ENCODE data around the gene WEE2. TPM values are rescaled to one million over a fixed set of nuclear protein-coding genes. Genes with fewer than 3 reads are reported as not detected.
"Not testable (repeated sequence)": the region's sequence is repeated elsewhere in the genome, so short reads cannot be mapped to it uniquely, and the experiment has no call there.

Gene WEE2
- total and polyA plus RNA-seq, 4 experiments from 2014 or later: not detected

DNA sequence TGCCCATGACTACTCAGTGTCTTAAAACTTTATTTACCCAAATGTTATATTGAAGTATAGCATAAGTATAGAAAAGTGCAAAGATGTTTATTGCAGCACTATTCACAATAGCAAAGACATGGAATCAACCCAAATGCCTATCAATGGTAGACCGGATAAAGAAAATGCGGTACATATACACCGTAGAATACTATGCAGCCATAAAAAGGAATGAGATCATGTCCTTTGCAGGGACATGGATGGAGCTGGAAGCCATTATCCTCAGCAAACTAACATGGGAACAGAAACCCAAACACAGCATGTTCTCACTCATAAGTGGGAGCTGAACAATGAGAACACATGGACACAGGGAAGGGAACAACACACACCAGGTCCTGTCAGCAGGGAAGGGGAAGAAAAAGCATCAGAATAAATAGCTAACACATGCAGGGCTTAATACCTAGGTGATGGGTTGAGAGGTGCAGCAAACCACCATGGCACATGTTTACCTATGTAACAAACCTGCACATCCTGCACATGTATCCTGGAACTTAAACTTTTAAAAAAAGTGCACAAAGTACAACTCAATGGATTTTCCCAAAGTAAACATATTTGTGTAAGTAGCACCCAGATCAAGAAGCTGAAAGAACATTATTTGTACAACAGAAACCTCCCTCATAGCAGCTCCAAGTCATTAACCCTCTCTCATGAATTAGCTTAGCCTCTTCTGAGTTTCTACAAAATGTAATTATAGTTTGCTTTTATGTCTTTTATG lies 18.9 kb upstream of the WEE2 start:
- H3K4me3 ChIP-seq (ENCODE audit: low read length in 2 of 2); H3K27me3 Mint-ChIP-seq; H3K27me3 ChIP-seq (ENCODE audit: insufficient read depth, low read length); H3K27ac ChIP-seq (ENCODE audit: low read depth, low read length); H3K4me1 ChIP-seq (ENCODE audit: insufficient read depth, low read length); DNase-seq; H3K4me3 Mint-ChIP-seq; H3K9me3 ChIP-seq (ENCODE audit: control insufficient read depth in 1 of 2, low read length in 2 of 2); H3K9me3 Mint-ChIP-seq; intact Hi-C loops (cut with micrococcal nuclease): not testable (repeated sequence)
- Mint-ChIP-seq H3K4me1 (peaks cover 18 to 34% (median 25%) of the 10 kb centered on the region in 4 donors), H3K36me3 (peaks cover 26 to 32% of the 10 kb centered on the region in 2 donors), H3K27ac (peak overlapping the region in 2 of 7 donors; percentile 63 to 71)
- ChIA-PET CTCF (ENCODE audit: partially characterized antibody) (interaction anchor here (1.0 to 2.1 kb wide), 2 partner anchors 34 to 35 kb away, joined by 3 to 5 read pairs; no protein-coding TSS in a partner anchor), POLR2A (ENCODE audit: partially characterized antibody) (interaction anchor here (1.3 to 1.5 kb wide), 2 partner anchors 12 kb away, joined by 4 to 8 read pairs; partner anchors contain the start of gene DENND11)
- H3K36me3 ChIP-seq (ENCODE audit: insufficient read depth, low read length): peaks cover 14% of the 10 kb centered on the region

DNA sequence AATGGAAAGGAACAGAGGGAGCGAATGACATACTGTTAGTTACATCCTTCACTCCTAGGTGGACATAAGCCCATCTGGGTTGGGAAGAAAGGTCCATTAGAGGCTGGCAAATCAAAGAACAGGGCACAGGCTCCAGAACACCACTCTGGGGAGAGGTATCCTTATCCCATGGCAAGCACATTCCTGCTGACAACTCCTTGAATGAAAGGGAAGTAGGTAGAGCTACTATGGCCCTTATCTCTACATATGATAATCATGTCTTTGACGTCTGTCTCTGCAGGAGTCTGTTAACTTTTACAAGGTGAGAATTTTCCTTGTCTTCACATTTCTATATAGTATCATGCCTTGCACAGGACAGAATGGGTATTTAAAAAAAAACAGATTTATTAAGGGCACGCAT lies 16.6 kb upstream of the WEE2 start:
- no peak overlapping the region for H3K27ac ChIP-seq (ENCODE audit: low read depth, low read length)
- Mint-ChIP-seq H3K4me3 (no peak overlapping the region), H3K27me3 (no peaks in the 10 kb centered on the region), H3K4me1 (peaks cover 32 to 51% (median 42%) of the 10 kb centered on the region in 4 donors), H3K27ac (no peak overlapping the region), H3K9me3 (no peaks in the 10 kb centered on the region), H3K36me3 (peaks cover 14 to 20% of the 10 kb centered on the region in 2 donors)
- POLR2A ChIA-PET (ENCODE audit: partially characterized antibody): no interaction called here
- CTCF ChIA-PET (ENCODE audit: partially characterized antibody): interaction anchor here (2.1 kb wide), 1 partner anchor 37 kb away, joined by 5 read pairs; no protein-coding TSS in a partner anchor
- H3K9me3 ChIP-seq (ENCODE audit: control insufficient read depth in 1 of 2, low read length in 2 of 2): no peaks in the 10 kb centered on the region
- peaks cover under 1% of the 10 kb centered on the region for H3K4me1 ChIP-seq (ENCODE audit: insufficient read depth, low read length)
- H3K4me3 ChIP-seq (ENCODE audit: low read length in 2 of 2): no peak overlapping the region
- intact Hi-C loops (cut with micrococcal nuclease): no loop called here
- no peaks in the 10 kb centered on the region for H3K36me3 ChIP-seq (ENCODE audit: insufficient read depth, low read length)
- no peak for DNase-seq
- no peaks in the 10 kb centered on the region for H3K27me3 ChIP-seq (ENCODE audit: insufficient read depth, low read length)

GRCh38 chr7:141691961-141692360 lies 16.2 kb upstream of the WEE2 start:
- POLR2A ChIA-PET (ENCODE audit: partially characterized antibody): no interaction called here

DNA sequence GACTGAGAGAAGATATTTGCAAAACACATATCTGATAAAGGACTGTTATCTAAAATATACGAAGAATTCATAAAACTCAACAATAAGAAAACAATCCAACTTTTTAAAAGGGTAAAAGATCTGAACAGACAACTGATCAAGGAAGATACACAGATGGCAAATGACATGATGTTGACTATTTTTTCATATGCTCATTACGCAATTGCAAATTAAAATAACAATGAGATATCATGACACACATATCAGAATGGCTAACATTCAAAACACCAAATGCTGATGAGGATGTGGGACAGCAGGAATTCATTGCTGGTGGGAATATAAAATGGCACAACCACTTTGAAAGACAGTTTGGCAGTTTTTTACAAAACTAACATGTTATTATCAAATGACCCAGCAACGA lies 15.1 kb upstream of the WEE2 start:
- ChIA-PET POLR2A (ENCODE audit: partially characterized antibody) (no interaction called here), CTCF (ENCODE audit: partially characterized antibody) (no interaction called here)
- Mint-ChIP-seq H3K9me3 (no peaks in the 10 kb centered on the region), H3K27ac (no peak overlapping the region), H3K27me3 (no peaks in the 10 kb centered on the region), H3K4me1 (peaks cover 42 to 62% (median 51%) of the 10 kb centered on the region in 4 donors), H3K36me3 (peaks cover 14 to 16% of the 10 kb centered on the region in 2 donors), H3K4me3 (no peak overlapping the region)
- H3K4me1 ChIP-seq (ENCODE audit: insufficient read depth, low read length): peaks cover 12% of the 10 kb centered on the region
- H3K4me3 ChIP-seq (ENCODE audit: low read length in 2 of 2): no peak overlapping the region
- intact Hi-C loops (cut with micrococcal nuclease): no loop called here
- H3K27me3 ChIP-seq (ENCODE audit: insufficient read depth, low read length): no peaks in the 10 kb centered on the region
- DNase-seq: no peak
- H3K36me3 ChIP-seq (ENCODE audit: insufficient read depth, low read length): no peaks in the 10 kb centered on the region
- H3K27ac ChIP-seq (ENCODE audit: low read depth, low read length): no peak overlapping the region
- H3K9me3 ChIP-seq (ENCODE audit: control insufficient read depth in 1 of 2, low read length in 2 of 2): no peaks in the 10 kb centered on the region

More at GRCh38 chr7:141691961-141692360, 16.2 kb upstream of the WEE2 start:
- peaks cover 4% of the 10 kb centered on the region for H3K4me1 ChIP-seq (ENCODE audit: insufficient read depth, low read length)
- Mint-ChIP-seq H3K27ac (no peak overlapping the region), H3K4me1 (peaks cover 34 to 54% (median 44%) of the 10 kb centered on the region in 4 donors), H3K27me3 (no peaks in the 10 kb centered on the region), H3K4me3 (no peak overlapping the region), H3K9me3 (no peaks in the 10 kb centered on the region), H3K36me3 (peaks cover 12 to 18% of the 10 kb centered on the region in 2 donors)
- H3K27ac ChIP-seq (ENCODE audit: low read depth, low read length): no peak overlapping the region
- intact Hi-C loops (cut with micrococcal nuclease): no loop called here
- no peak overlapping the region for H3K4me3 ChIP-seq (ENCODE audit: low read length in 2 of 2)
- no peaks in the 10 kb centered on the region for H3K36me3 ChIP-seq (ENCODE audit: insufficient read depth, low read length)
- no peaks in the 10 kb centered on the region for H3K27me3 ChIP-seq (ENCODE audit: insufficient read depth, low read length)
- H3K9me3 ChIP-seq (ENCODE audit: control insufficient read depth in 1 of 2, low read length in 2 of 2): no peaks in the 10 kb centered on the region
- no peak for DNase-seq
- CTCF ChIA-PET (ENCODE audit: partially characterized antibody): no interaction called here

GRCh38 chr7:141695803-141696289 lies 12.3 kb upstream of the WEE2 start:
- ChIA-PET POLR2A (ENCODE audit: partially characterized antibody) (interaction anchor here (1.4 kb wide), 1 partner anchor 42 kb away, joined by 9 read pairs; the partner anchor contains the start of gene SSBP1), CTCF (ENCODE audit: partially characterized antibody) (no interaction called here)
- Histone ChIP-seq H3K27me3 (ENCODE audit: insufficient read depth, low read length) (no peaks in the 10 kb centered on the region), H3K9me3 (ENCODE audit: control insufficient read depth in 1 of 2, low read length in 2 of 2) (no peaks in the 10 kb centered on the region), H3K36me3 (ENCODE audit: insufficient read depth, low read length) (no peaks in the 10 kb centered on the region), H3K27ac (ENCODE audit: low read depth, low read length) (no peak overlapping the region), H3K4me1 (ENCODE audit: insufficient read depth, low read length) (peaks cover 38% of the 10 kb centered on the region), H3K4me3 (ENCODE audit: low read length in 2 of 2) (no peak overlapping the region)
- Mint-ChIP-seq H3K27me3 (no peaks in the 10 kb centered on the region), H3K27ac (peak overlapping the region in 1 of 7 donors; percentile 43), H3K9me3 (peaks cover 0 to 2% (median 0%) of the 10 kb centered on the region in 8 donors), H3K4me3 (no peak overlapping the region), H3K4me1 (peaks cover 61 to 75% (median 70%) of the 10 kb centered on the region in 4 donors), H3K36me3 (peaks cover 9 to 16% of the 10 kb centered on the region in 2 donors)
- DNase-seq: no peak
- intact Hi-C loops (cut with micrococcal nuclease): no loop called here

DNA sequence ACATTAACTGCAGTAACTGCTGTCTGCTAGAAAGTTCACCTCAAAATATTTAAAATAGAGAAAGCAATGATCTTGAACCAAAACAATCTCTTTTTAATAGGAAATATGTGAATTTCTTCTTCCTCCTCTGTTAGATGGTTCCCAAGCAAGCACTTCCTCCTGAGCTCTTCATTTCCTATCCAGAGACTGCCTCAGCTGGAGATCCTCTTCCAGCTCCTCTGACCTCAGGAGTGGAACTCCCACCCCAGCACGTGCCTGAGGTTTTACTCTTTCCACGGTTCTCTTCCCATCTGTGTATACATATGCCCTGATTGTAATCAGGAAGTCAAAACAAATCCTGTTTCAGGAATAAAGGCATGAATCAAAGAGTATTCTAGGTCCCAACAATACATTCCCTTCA lies 11.8 kb upstream of the WEE2 start:
- ChIA-PET POLR2A (ENCODE audit: partially characterized antibody) (interaction anchor here (1.4 kb wide), 1 partner anchor 42 kb away, joined by 9 read pairs; the partner anchor contains the start of gene SSBP1), CTCF (ENCODE audit: partially characterized antibody) (no interaction called here)
- H3K27me3 ChIP-seq (ENCODE audit: insufficient read depth, low read length): no peaks in the 10 kb centered on the region
- DNase-seq: no peak
- no peak overlapping the region for H3K4me3 ChIP-seq (ENCODE audit: low read length in 2 of 2)
- no peak overlapping the region for H3K4me3 Mint-ChIP-seq
- no peaks in the 10 kb centered on the region for H3K36me3 ChIP-seq (ENCODE audit: insufficient read depth, low read length)
- H3K27ac ChIP-seq (ENCODE audit: low read depth, low read length): no peak overlapping the region
- H3K9me3 ChIP-seq (ENCODE audit: control insufficient read depth in 1 of 2, low read length in 2 of 2): no peaks in the 10 kb centered on the region
- no peaks in the 10 kb centered on the region for H3K27me3 Mint-ChIP-seq
- H3K4me1 Mint-ChIP-seq: peaks cover 63 to 78% (median 71%) of the 10 kb centered on the region in 4 donors
- H3K36me3 Mint-ChIP-seq: peaks cover 9 to 19% of the 10 kb centered on the region in 2 donors
- intact Hi-C loops (cut with micrococcal nuclease): no loop called here
- H3K4me1 ChIP-seq (ENCODE audit: insufficient read depth, low read length): peaks cover 41% of the 10 kb centered on the region
- H3K27ac Mint-ChIP-seq: peak overlapping the region in 3 of 7 donors; percentile 22 to 57 (median 30)
- H3K9me3 Mint-ChIP-seq: peaks cover 0 to 2% (median 0%) of the 10 kb centered on the region in 8 donors

- peaks cover 59 to 79% (median 68%) of the 10 kb centered on the region in 4 donors for H3K4me1 Mint-ChIP-seq
- H3K36me3 Mint-ChIP-seq: peaks cover 9 to 19% of the 10 kb centered on the region in 2 donors
- CTCF ChIA-PET (ENCODE audit: partially characterized antibody): interaction anchor here (6.5 kb wide), 1 partner anchor 38 kb away, joined by 67 read pairs; the partner anchor contains the start of gene SSBP1
- Histone ChIP-seq H3K36me3 (ENCODE audit: insufficient read depth, low read length) (no peaks in the 10 kb centered on the region), H3K27me3 (ENCODE audit: insufficient read depth, low read length) (no peaks in the 10 kb centered on the region), H3K4me3 (ENCODE audit: low read length in 2 of 2) (no peak overlapping the region), H3K9me3 (ENCODE audit: control insufficient read depth in 1 of 2, low read length in 2 of 2) (no peaks in the 10 kb centered on the region), H3K27ac (ENCODE audit: low read depth, low read length) (no peak overlapping the region), H3K4me1 (ENCODE audit: insufficient read depth, low read length) (peaks cover 41% of the 10 kb centered on the region)
- intact Hi-C loops (cut with micrococcal nuclease): no loop called here
- H3K27me3 Mint-ChIP-seq: no peaks in the 10 kb centered on the region
- no peak for DNase-seq
- H3K4me3 Mint-ChIP-seq: no peak overlapping the region
- POLR2A ChIA-PET (ENCODE audit: partially characterized antibody): no interaction called here
- peaks cover 0 to 2% (median 0%) of the 10 kb centered on the region in 8 donors for H3K9me3 Mint-ChIP-seq
- H3K27ac Mint-ChIP-seq: no peak overlapping the region
These were observed 10.8 kb upstream of the WEE2 start for GRCh38 chr7:141697211-141697871.

Data from CD4-positive, alpha-beta memory T cell (primary cell).